Measurements from ENCODE around the gene ABCA3. TPM values are rescaled to one million over a fixed set of nuclear protein-coding genes. Genes with fewer than 3 reads are reported as not detected.

Gene ABCA3
- polyA plus RNA-seq, 1 donor, result 4.7 TPM

DNA sequence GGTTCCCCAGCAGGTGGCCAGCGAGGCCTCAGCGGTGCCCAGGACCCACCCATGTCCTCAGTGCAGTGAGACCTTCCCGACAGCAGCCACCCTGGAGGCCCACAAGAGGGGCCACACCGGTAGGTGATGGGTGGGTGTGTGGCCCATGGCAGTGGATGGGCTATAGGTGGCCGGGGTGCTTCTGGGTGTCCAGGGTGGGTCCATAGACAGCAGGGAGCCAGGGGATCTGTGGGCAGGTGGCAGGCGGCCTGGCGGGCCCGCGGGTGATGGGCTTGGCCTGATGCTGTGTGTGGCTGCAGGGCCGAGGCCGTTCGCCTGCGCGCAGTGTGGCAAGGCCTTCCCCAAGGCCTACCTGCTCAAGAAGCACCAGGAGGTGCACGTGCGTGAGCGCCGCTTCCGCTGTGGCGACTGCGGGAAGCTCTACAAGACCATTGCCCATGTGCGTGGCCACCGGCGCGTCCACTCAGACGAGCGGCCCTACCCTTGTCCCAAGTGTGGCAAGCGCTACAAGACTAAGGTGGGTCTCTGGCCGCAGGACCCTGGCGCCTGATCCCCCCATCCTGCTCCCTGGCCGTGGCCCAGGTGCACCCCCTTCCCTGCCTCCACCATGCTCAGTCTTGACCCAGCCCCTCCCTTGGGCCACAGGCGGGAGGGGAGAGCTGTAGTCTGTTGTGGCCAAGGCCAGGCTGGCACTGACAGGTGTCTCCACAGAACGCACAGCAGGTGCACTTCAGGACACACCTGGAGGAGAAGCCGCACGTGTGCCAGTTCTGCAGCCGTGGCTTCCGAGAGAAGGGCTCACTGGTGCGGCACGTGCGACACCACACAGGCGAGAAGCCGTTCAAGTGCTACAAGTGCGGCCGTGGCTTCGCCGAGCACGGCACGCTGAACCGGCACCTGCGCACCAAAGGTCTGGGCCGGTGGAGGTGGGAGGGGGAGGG, 106.4 kb downstream of the ABCA3 start:
- Histone ChIP-seq H3K36me3 (ENCODE audit: control insufficient read depth, insufficient read depth, low read length) (peaks cover 66% of the 10 kb centered on the region), H3K9me3 (ENCODE audit: control insufficient read depth, low read depth, low read length) (peaks cover 29% of the 10 kb centered on the region), H3K4me3 (ENCODE audit: low read length) (no peak overlapping the region), H3K4me1 (ENCODE audit: control insufficient read depth, insufficient read depth, low read length) (peaks cover 19% of the 10 kb centered on the region), H3K27ac (ENCODE audit: low read length) (no peak overlapping the region), H3K27me3 (ENCODE audit: control insufficient read depth, insufficient read depth, low read length) (peaks cover 34% of the 10 kb centered on the region)
- WGBS (ENCODE audit: insufficient coverage, low lambda C conversion rate), result no CpG with 5 or more reads among the region's 51 CpGs
- no peak for DNase-seq

DNA sequence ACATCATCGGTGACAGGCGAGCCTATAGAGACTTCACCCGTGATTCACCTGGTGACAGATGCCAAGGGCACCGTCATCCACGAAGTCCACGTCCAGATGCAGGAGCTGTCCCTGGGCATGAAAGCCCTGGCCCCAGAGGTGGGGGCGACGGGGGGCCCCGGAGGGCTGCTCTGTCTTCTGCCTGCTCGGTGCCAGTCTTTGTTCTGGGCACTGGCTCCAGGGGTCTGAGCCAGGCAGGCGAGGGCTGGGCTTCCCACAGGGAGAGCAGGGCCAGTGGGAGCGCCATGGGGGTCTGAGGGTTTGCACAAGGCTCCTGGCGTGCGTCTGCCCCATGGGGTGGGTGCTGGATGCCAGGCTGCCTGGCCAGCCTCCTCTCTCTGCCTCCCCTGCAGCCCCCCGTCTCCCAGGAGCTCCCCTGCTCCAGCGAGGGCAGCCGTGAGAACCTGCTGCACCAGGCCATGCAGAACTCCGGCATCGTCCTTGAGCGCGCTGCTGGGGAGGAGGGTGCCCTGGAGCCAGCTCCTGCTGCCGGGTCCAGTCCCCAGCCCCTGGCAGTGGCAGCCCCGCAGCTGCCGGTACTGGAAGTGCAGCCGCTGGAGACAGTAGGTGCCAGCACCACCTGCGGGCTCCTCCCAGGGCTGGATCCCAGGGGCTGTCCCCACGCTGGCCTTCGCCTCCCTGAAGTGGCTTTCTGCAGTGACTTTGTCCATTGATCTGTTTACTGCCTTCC, 107.3 kb downstream of the ABCA3 start:
- WGBS (ENCODE audit: insufficient coverage, low lambda C conversion rate), result no CpG with 5 or more reads among the region's 28 CpGs

DNA sequence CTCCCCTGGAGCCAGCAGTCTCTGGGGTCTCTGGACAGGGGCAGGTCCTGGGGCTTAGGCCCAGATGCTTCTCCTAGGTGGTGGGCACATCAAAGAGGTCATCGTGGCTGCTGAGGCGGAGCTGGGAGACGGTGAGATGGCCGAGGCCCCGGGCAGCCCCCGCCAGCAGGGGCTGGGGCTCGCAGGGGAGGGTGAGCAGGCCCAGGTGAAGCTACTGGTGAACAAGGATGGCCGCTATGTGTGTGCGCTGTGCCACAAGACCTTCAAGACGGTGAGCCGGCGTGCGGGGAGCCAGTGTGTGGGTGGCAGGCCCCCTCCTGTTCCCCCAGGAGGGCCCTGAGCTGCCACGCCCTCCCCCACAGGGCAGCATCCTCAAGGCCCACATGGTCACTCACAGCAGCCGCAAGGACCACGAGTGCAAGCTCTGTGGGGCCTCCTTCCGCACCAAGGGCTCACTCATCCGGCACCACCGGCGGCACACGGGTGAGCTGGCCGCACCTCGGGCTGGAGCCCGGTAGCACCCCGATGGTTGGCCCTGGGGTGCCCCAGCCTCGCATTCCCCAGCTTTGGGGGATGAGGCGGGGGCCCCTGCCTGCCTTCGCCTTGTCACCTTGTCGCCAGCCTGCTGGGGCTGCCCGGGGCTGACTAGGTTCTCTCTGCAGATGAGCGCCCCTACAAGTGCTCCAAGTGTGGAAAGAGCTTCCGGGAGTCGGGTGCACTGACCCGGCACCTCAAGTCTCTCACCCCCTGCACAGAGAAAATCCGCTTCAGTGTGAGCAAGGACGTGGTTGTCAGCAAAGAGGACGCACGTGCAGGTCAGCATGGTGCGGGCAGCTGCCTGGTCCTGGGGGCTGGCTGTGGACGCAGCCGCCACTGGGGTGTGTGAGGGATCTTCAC, 108.2 kb downstream of the ABCA3 start:
- Histone ChIP-seq H3K36me3 (ENCODE audit: control insufficient read depth, insufficient read depth, low read length) (peaks cover 80% of the 10 kb centered on the region), H3K4me1 (ENCODE audit: control insufficient read depth, insufficient read depth, low read length) (peaks cover 7% of the 10 kb centered on the region), H3K27ac (ENCODE audit: low read length) (no peak overlapping the region), H3K4me3 (ENCODE audit: low read length) (no peak overlapping the region), H3K9me3 (ENCODE audit: control insufficient read depth, low read depth, low read length) (peaks cover 22% of the 10 kb centered on the region), H3K27me3 (ENCODE audit: control insufficient read depth, insufficient read depth, low read length) (peaks cover 24% of the 10 kb centered on the region)
- no CpG with 5 or more reads among the region's 41 CpGs for WGBS (ENCODE audit: insufficient coverage, low lambda C conversion rate)
- no peak for DNase-seq

More for the DNA sequence above, 107.3 kb downstream of the ABCA3 start:
- peaks cover 76% of the 10 kb centered on the region for H3K36me3 ChIP-seq (ENCODE audit: control insufficient read depth, insufficient read depth, low read length)
- H3K9me3 ChIP-seq (ENCODE audit: control insufficient read depth, low read depth, low read length), result peaks cover 31% of the 10 kb centered on the region
- no peak for DNase-seq
- H3K27me3 ChIP-seq (ENCODE audit: control insufficient read depth, insufficient read depth, low read length), result peaks cover 33% of the 10 kb centered on the region
- no peak overlapping the region for H3K27ac ChIP-seq (ENCODE audit: low read length)
- peaks cover 13% of the 10 kb centered on the region for H3K4me1 ChIP-seq (ENCODE audit: control insufficient read depth, insufficient read depth, low read length)
- no peak overlapping the region for H3K4me3 ChIP-seq (ENCODE audit: low read length)

DNA sequence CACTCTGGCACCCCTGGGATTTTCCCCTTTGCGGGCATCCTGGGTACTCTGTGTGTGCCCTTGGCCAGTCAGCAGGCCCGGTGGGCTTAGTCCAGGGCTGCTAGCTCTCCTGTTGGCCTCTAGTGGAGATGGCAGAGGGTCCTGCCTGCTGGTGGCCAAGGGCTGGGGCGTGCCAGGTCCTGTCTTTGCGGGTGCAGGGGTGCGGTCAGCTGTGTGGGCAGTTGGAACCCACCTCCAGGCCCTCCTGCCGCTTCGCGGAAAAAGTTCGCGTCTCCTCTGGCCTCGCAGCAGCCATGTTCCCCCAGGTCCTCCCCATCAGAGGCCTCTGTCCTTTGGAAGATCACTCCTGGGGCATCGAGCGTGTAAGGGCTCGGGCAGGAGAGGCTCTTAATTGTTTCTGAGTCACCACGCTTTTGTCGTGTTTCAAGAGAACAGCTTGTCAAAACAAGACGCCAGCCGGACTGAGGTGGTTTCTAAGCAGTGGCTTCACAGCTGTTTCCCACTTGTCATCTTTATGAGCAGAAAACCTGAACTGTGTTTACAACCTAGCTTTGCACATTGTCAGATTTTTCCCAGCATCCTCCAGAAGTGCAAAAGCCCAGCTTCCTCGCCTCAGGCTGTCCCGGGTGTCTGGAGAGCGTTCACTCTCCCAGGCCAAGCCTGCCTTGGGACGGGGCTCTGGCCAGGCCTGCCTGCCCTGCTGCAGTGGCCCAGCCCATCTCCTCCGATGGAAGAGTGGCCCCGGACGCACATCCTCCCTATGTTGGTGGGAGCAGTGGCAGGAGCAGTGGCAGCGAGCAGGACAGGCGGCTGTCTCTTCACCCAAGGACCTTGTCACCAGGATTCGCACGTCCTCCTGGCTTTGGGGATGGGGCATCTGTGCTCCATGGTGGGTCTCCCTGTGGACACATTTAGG, 109.3 kb downstream of the ABCA3 start:
- peaks cover 12% of the 10 kb centered on the region for H3K9me3 ChIP-seq (ENCODE audit: control insufficient read depth, low read depth, low read length)
- H3K27me3 ChIP-seq (ENCODE audit: control insufficient read depth, insufficient read depth, low read length), result peaks cover 13% of the 10 kb centered on the region
- no peak overlapping the region for H3K4me3 ChIP-seq (ENCODE audit: low read length)
- no peak for DNase-seq
- WGBS (ENCODE audit: insufficient coverage, low lambda C conversion rate), result no CpG with 5 or more reads among the region's 29 CpGs
- no peak overlapping the region for H3K27ac ChIP-seq (ENCODE audit: low read length)
- H3K4me1 ChIP-seq (ENCODE audit: control insufficient read depth, insufficient read depth, low read length), result peaks cover 5% of the 10 kb centered on the region
- H3K36me3 ChIP-seq (ENCODE audit: control insufficient read depth, insufficient read depth, low read length), result peaks cover 85% of the 10 kb centered on the region

DNA sequence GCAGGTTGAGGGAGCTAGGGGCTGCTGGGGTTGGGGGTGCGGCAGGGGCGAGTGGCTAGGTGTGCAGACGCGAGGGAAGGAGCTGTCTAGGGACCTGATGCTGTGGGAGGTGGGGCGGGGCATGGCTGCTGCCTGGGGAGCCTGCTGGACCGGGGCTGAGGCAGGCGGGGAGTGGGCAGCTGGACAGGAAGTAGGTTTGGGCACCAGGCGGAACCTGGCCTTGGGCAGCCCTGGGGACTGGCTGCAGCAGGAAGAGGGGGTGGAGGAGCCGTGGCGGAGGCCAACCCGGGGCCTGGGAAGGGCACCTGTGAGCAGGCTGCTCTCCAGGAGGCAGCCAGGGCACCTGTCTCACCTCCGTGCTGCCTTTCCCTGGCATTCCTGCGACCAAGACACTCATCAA, 110.2 kb downstream of the ABCA3 start:
- H3K4me1 ChIP-seq (ENCODE audit: control insufficient read depth, insufficient read depth, low read length), result peaks cover 6% of the 10 kb centered on the region
- no peak overlapping the region for H3K27ac ChIP-seq (ENCODE audit: low read length)
- H3K36me3 ChIP-seq (ENCODE audit: control insufficient read depth, insufficient read depth, low read length), result peaks cover 81% of the 10 kb centered on the region
- H3K27me3 ChIP-seq (ENCODE audit: control insufficient read depth, insufficient read depth, low read length), result peaks cover 4% of the 10 kb centered on the region
- no peak overlapping the region for H3K4me3 ChIP-seq (ENCODE audit: low read length)
- peaks cover 7% of the 10 kb centered on the region for H3K9me3 ChIP-seq (ENCODE audit: control insufficient read depth, low read depth, low read length)
- WGBS (ENCODE audit: insufficient coverage, low lambda C conversion rate), result no CpG with 5 or more reads among the region's 13 CpGs
- no peak for DNase-seq

DNA sequence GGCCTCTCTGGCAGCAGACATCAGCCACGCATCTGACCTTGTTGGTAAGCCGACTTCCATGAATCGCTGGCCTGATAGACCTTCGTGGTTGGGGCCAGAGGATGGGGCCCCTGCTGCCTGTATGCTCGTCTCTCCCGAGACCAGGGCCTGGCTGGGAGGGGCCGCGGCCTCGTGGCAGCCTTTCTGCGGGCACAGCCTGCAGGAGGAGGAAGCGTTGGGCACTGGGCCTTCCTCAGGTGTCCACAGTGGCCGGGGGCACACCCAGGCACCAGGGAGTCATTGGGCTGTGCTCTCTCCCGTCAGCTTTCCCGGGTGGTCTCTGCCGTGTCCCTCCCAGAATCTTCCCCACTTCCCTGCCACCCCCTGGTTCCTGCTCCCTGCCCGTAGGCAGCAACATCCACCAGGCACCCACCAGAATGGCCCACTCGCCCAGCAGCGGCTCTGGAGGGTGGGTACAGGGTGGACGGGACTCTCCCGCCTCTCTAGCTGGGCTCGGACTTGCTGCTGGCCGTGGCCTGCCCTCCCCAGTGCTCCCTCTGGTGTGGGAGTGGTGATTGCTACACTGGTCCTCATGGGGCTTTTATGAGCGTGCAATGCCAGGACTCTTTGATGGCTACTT, 110.8 kb downstream of the ABCA3 start:
- no peak overlapping the region for H3K4me3 ChIP-seq (ENCODE audit: low read length)
- H3K27ac ChIP-seq (ENCODE audit: low read length), result no peak overlapping the region
- H3K27me3 ChIP-seq (ENCODE audit: control insufficient read depth, insufficient read depth, low read length), result no peaks in the 10 kb centered on the region
- WGBS (ENCODE audit: insufficient coverage, low lambda C conversion rate), result no CpG with 5 or more reads among the region's 23 CpGs
- H3K9me3 ChIP-seq (ENCODE audit: control insufficient read depth, low read depth, low read length), result peaks cover 6% of the 10 kb centered on the region
- no peak for DNase-seq
- H3K4me1 ChIP-seq (ENCODE audit: control insufficient read depth, insufficient read depth, low read length), result peaks cover 6% of the 10 kb centered on the region
- H3K36me3 ChIP-seq (ENCODE audit: control insufficient read depth, insufficient read depth, low read length), result peaks cover 75% of the 10 kb centered on the region

DNA sequence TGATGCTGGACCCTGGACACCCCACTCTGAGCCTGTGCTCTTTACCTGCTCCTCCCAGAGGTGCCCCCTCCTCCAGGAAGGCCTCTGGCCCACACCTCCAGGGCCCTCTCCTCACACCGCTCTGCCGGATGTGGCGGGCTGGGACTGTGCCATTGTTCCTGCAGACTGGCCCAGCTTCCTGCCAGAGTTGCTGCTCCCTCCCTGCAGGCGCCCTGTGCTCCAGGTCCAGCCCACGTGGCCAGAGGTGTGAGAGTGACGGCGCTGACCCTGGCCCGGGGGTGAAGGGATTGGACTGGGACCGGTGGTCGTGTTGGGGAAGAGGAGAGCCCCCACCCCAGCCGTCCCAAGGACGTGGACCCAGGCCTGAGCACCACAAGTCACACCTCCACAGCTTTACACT, 111.4 kb downstream of the ABCA3 start:
- no CpG with 5 or more reads among the region's 12 CpGs for WGBS (ENCODE audit: insufficient coverage, low lambda C conversion rate)
- DNase-seq, result no peak
- Histone ChIP-seq H3K4me3 (ENCODE audit: low read length) (no peak overlapping the region), H3K27me3 (ENCODE audit: control insufficient read depth, insufficient read depth, low read length) (no peaks in the 10 kb centered on the region), H3K9me3 (ENCODE audit: control insufficient read depth, low read depth, low read length) (peaks cover 6% of the 10 kb centered on the region), H3K27ac (ENCODE audit: low read length) (no peak overlapping the region), H3K36me3 (ENCODE audit: control insufficient read depth, insufficient read depth, low read length) (peaks cover 69% of the 10 kb centered on the region), H3K4me1 (ENCODE audit: control insufficient read depth, insufficient read depth, low read length) (peaks cover 12% of the 10 kb centered on the region)

DNA sequence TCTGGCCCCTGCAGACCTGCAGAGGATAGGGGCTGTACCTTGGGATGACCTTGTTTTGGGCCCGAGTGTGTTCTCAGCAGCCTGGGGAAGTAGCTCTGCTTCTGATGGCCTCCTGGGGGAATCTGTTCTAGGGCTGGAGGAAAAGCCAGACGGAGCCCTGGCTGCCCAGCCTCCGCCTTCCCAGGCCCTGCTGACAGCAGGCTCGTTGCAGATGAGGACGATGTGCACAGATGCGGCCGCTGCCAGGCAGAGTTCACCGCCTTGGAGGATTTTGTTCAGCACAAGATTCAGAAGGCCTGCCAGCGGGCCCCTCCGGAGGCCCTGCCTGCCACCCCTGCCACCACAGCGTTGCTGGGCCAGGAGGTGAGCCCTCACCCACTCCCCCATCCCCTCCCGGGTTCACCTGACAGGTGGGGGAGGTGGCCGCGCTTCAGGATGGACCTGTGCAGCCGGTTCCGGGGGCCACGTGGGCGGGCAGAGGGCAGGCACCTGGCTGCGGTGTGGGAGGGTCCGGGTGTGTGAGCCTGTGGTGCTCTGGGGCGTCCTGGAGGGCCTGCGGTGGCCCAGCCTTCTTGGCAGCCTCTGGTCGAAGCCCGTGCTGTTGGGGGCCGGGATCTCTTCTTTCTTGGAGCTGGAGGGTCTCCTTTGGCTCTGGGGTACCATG, 112.2 kb downstream of the ABCA3 start:
- Histone ChIP-seq H3K4me1 (ENCODE audit: control insufficient read depth, insufficient read depth, low read length) (peaks cover 12% of the 10 kb centered on the region), H3K27ac (ENCODE audit: low read length) (no peak overlapping the region), H3K9me3 (ENCODE audit: control insufficient read depth, low read depth, low read length) (peaks cover 4% of the 10 kb centered on the region), H3K4me3 (ENCODE audit: low read length) (no peak overlapping the region), H3K36me3 (ENCODE audit: control insufficient read depth, insufficient read depth, low read length) (peaks cover 61% of the 10 kb centered on the region), H3K27me3 (ENCODE audit: control insufficient read depth, insufficient read depth, low read length) (no peaks in the 10 kb centered on the region)
- WGBS (ENCODE audit: insufficient coverage, low lambda C conversion rate), result no CpG with 5 or more reads among the region's 25 CpGs
- DNase-seq, result no peak

DNA sequence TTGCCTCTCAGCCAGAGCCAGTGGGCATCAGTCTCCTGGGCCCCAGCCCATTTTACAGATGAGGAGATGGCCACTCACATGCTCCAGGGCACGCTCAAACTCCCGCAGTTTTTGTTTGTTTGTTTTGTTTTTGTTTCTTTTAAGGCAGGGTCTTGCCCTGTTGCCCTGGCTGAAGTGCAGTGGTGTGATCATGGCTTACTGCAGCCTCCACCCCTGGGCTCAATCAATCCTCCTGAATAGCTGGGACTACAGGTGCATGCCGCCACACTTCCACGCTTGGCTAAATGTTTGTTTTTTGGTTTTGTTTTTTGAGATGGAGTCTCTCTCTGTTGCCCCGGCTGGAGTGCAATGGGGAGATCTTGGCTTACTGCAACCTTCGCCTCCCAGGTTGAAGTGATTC, 113.6 kb downstream of the ABCA3 start:
- H3K36me3 ChIP-seq (ENCODE audit: control insufficient read depth, insufficient read depth, low read length), result peaks cover 48% of the 10 kb centered on the region
- H3K27ac ChIP-seq (ENCODE audit: low read length), result no peak overlapping the region
- peaks cover 4% of the 10 kb centered on the region for H3K9me3 ChIP-seq (ENCODE audit: control insufficient read depth, low read depth, low read length)
- no peaks in the 10 kb centered on the region for H3K27me3 ChIP-seq (ENCODE audit: control insufficient read depth, insufficient read depth, low read length)
- peaks cover 12% of the 10 kb centered on the region for H3K4me1 ChIP-seq (ENCODE audit: control insufficient read depth, insufficient read depth, low read length)
- WGBS (ENCODE audit: insufficient coverage, low lambda C conversion rate), result no CpG with 5 or more reads among the region's 6 CpGs
- no peak overlapping the region for H3K4me3 ChIP-seq (ENCODE audit: low read length)
- DNase-seq, result no peak

Data from large intestine (tissue), 3 donors.